Natural killer cell (primary cell): ENCODE results near the gene CHN2. TPM values are rescaled to one million over a fixed set of nuclear protein-coding genes. Genes with fewer than 3 reads are reported as not detected.

Source experiments
- ATAC-seq, 3 donors: fragments of 150-1000 bp in 2 of 3; fragments of 200-7000 bp in 1 of 3; cut with Tn5 transposase; 1 replicate in 1 of 3; 2 replicates in 2 of 3; pipeline ENCODE4 v1.10.0; 2021; ENCODE audit warnings: mild to moderate bottlenecking in 2 of 3, moderate library complexity in 2 of 3
- DNase-seq, 2 donors: peaks; one replicate each; pipeline versions ENCODE4 v3.0.0 to v3.0.0-alpha.2; 2013 to 2021; ENCODE audit warnings: mixed read lengths in 1 of 2
- H3K27ac ChIP-seq: one replicate; pipeline ENCODE4 v1.5.1; 2013; ENCODE audit warnings: mild to moderate bottlenecking, low read length
- H3K27me3 ChIP-seq: one replicate; pipeline ENCODE4 v1.6.1; 2013; ENCODE audit warnings: low read length; ENCODE audit not compliant: control insufficient read depth, insufficient read depth
- H3K36me3 ChIP-seq: one replicate; pipeline ENCODE4 v1.6.1; 2013; ENCODE audit warnings: low read length; ENCODE audit not compliant: control insufficient read depth, insufficient read depth
- H3K4me1 ChIP-seq: one replicate; pipeline ENCODE4 v1.6.1; 2013; ENCODE audit warnings: low read length; ENCODE audit not compliant: control insufficient read depth, insufficient read depth
- H3K4me3 ChIP-seq: one replicate; pipeline ENCODE4 v1.5.1; 2013; ENCODE audit warnings: low read length
- H3K9me3 ChIP-seq: one replicate; pipeline ENCODE4 v1.6.1; 2013; ENCODE audit warnings: low read length; ENCODE audit not compliant: control insufficient read depth, insufficient read depth
- H3K27ac Mint-ChIP-seq, 2 donors: one replicate each; pipeline ENCODE4 v1.8.0; 2022; ENCODE audit warnings: mild to moderate bottlenecking in 2 of 2, mixed read lengths in 2 of 2, moderate library complexity in 1 of 2
- H3K27me3 Mint-ChIP-seq, 2 donors: one replicate each; pipeline ENCODE4 v1.8.0; 2022; ENCODE audit warnings: low read depth in 2 of 2, mixed read lengths in 2 of 2
- H3K36me3 Mint-ChIP-seq: one replicate; pipeline ENCODE4 v1.8.0; 2022; ENCODE audit warnings: mixed read lengths
- H3K4me1 Mint-ChIP-seq, 2 donors: one replicate each; pipeline ENCODE4 v1.8.0; 2022; ENCODE audit warnings: mixed read lengths in 2 of 2
- H3K4me3 Mint-ChIP-seq: one replicate; pipeline ENCODE4 v1.8.0; 2022; ENCODE audit warnings: mild to moderate bottlenecking, moderate library complexity, mixed read lengths
- H3K9me3 Mint-ChIP-seq, 2 donors: one replicate each; pipeline ENCODE4 v1.8.0; 2022; ENCODE audit warnings: mixed read lengths in 2 of 2
- CTCF ChIP-seq: fragments of 200-600 bp; IDR thresholded peaks from one replicate; pipeline ENCODE4 v1.8.0; 2022; ENCODE audit warnings: antibody characterized with exemption
- WGBS: methylation state at CpG from one replicate; pipeline ENCODE4 v1.1.7; 2013; ENCODE audit warnings: missing lambda C conversion rate; ENCODE audit not compliant: insufficient coverage; 5-methylcytosine and 5-hydroxymethylcytosine counted together
- intact Hi-C: fragments of 100-400 bp; cut with micrococcal nuclease; formaldehyde crosslinking; loops from one replicate; pipeline ENCODE4 v1.14.2; 2022
- total RNA-seq, 4 donors: library from RNA; stranded (reverse); fragments of 120-200 nt in 1 of 4; gene quantifications; one replicate each; pipeline versions ENCODE4 v1.2.3 to v1.2.4, GENCODE V29; 2013 to 2022

The CHN2 gene
- total RNA-seq, 3 donors from 2014 or later (not counting 1 experiment from before 2014, with no cell fraction given) = 23.2 to 40.6 (median 30.2) TPM

- DNase-seq = no peak
- ATAC-seq = no peak
- no peaks in the 10 kb centered on the region for H3K4me1 Mint-ChIP-seq
- H3K9me3 Mint-ChIP-seq = no peaks in the 10 kb centered on the region
- H3K9me3 ChIP-seq = no peaks in the 10 kb centered on the region
- H3K36me3 Mint-ChIP-seq = no peaks in the 10 kb centered on the region
- H3K27ac Mint-ChIP-seq = no peak overlapping the region
- no peaks in the 10 kb centered on the region for H3K27me3 Mint-ChIP-seq
- WGBS = 100% methylated on average over 1 of the region's 1 CpG
- no peak overlapping the region for H3K4me3 ChIP-seq
- TF ChIP-seq CTCF = no peak
- H3K4me3 Mint-ChIP-seq = no peak overlapping the region
- no peak overlapping the region for H3K27ac ChIP-seq
- H3K4me1 ChIP-seq = no peaks in the 10 kb centered on the region
- H3K27me3 ChIP-seq = no peaks in the 10 kb centered on the region
- peaks cover 7% of the 10 kb centered on the region for H3K36me3 ChIP-seq
- intact Hi-C loops = no loop called here
These were observed 170.1 kb downstream of the CHN2 start for GRCh38 chr7:29364661-29365060.

GRCh38 chr7:29365423-29365822 is 170.8 kb downstream of the CHN2 start:
- H3K36me3 ChIP-seq = peaks cover 7% of the 10 kb centered on the region

GRCh38 chr7:29367784-29368183 is 173.2 kb downstream of the CHN2 start:
- no peaks in the 10 kb centered on the region for H3K27me3 ChIP-seq
- ATAC-seq (no peak), DNase-seq (no peak)
- H3K9me3 Mint-ChIP-seq = no peaks in the 10 kb centered on the region
- WGBS = 80% methylated on average over 1 of the region's 3 CpGs
- H3K4me1 ChIP-seq = no peaks in the 10 kb centered on the region
- no peak for TF ChIP-seq CTCF
- intact Hi-C loops = no loop called here
- H3K4me3 Mint-ChIP-seq = no peak overlapping the region
- H3K36me3 Mint-ChIP-seq = peaks cover 8% of the 10 kb centered on the region
- H3K4me1 Mint-ChIP-seq = peaks cover 0 to 4% of the 10 kb centered on the region in 2 donors
- H3K9me3 ChIP-seq = no peaks in the 10 kb centered on the region
- H3K4me3 ChIP-seq = no peak overlapping the region
- H3K27ac ChIP-seq = no peak overlapping the region
- no peaks in the 10 kb centered on the region for H3K27me3 Mint-ChIP-seq
- H3K27ac Mint-ChIP-seq = no peak overlapping the region
- H3K36me3 ChIP-seq = peaks cover 7% of the 10 kb centered on the region

More at GRCh38 chr7:29365423-29365822, 170.8 kb downstream of the CHN2 start:
- no peaks in the 10 kb centered on the region for H3K27me3 Mint-ChIP-seq
- H3K36me3 Mint-ChIP-seq = no peaks in the 10 kb centered on the region
- 100% methylated on average over 1 of the region's 1 CpG for WGBS
- Histone ChIP-seq H3K27ac (no peak overlapping the region), H3K4me3 (no peak overlapping the region), H3K9me3 (no peaks in the 10 kb centered on the region), H3K27me3 (no peaks in the 10 kb centered on the region), H3K4me1 (no peaks in the 10 kb centered on the region)
- no peak overlapping the region for H3K4me3 Mint-ChIP-seq
- H3K9me3 Mint-ChIP-seq = no peaks in the 10 kb centered on the region
- DNase-seq (no peak), ATAC-seq (no peak)
- no peak overlapping the region for H3K27ac Mint-ChIP-seq
- no peak for TF ChIP-seq CTCF
- H3K4me1 Mint-ChIP-seq = peaks cover 0 to 2% of the 10 kb centered on the region in 2 donors
- intact Hi-C loops = no loop called here

GRCh38 chr7:29369909-29370488 is 175.4 kb downstream of the CHN2 start:
- no peak for TF ChIP-seq CTCF
- no peak overlapping the region for H3K4me3 ChIP-seq
- Mint-ChIP-seq H3K27ac (no peak overlapping the region), H3K4me3 (no peak overlapping the region), H3K9me3 (no peaks in the 10 kb centered on the region), H3K27me3 (no peaks in the 10 kb centered on the region), H3K36me3 (peaks cover 8% of the 10 kb centered on the region), H3K4me1 (peaks cover 0 to 4% of the 10 kb centered on the region in 2 donors)
- intact Hi-C loops = no loop called here
- H3K4me1 ChIP-seq = no peaks in the 10 kb centered on the region
- H3K27ac ChIP-seq = no peak overlapping the region
- DNase-seq (no peak), ATAC-seq (no peak)
- WGBS = 99% methylated on average over 8 of the region's 8 CpGs
- no peaks in the 10 kb centered on the region for H3K27me3 ChIP-seq
- no peaks in the 10 kb centered on the region for H3K9me3 ChIP-seq
- H3K36me3 ChIP-seq = peaks cover 7% of the 10 kb centered on the region
